Retinal pigment epithelial cell (primary cell): ENCODE results near the gene INPP4B.
"Not testable (repeated sequence)": the region's sequence is repeated elsewhere in the genome, so short reads cannot be mapped to it uniquely, and the experiment has no call there.

Experiments
- DNase-seq: peaks from one replicate; pipeline ENCODE4 v3.0.0-alpha.2; 2010; ENCODE audit warnings: low read depth
- H3K4me3 ChIP-seq: 2 replicates; pipeline ENCODE4 v1.5.1; 2011; ENCODE audit warnings: mild to moderate bottlenecking, low read length, control low read depth, moderate library complexity
- CTCF ChIP-seq: conservative IDR thresholded peaks from 2 replicates; pipeline ENCODE4 v1.5.1; 2011; ENCODE audit warnings: low read depth, low read length, control low read depth, inconsistent platforms

INPP4B gene

GRCh38 chr4:142660728-142661127, 185.4 kb downstream of the INPP4B start:
- peak; percentile 11 for TF ChIP-seq CTCF
- no peak for DNase-seq
- no peak overlapping the region for H3K4me3 ChIP-seq

- DNase-seq: no peak
- H3K4me3 ChIP-seq: no peak overlapping the region
- TF ChIP-seq CTCF: no peak
Observed at GRCh38 chr4:142656178-142656577, 189.9 kb downstream of the INPP4B start.

GRCh38 chr4:142648378-142648777, 197.7 kb downstream of the INPP4B start:
- no peak for TF ChIP-seq CTCF
- no peak for DNase-seq
- no peak overlapping the region for H3K4me3 ChIP-seq

- no peak for TF ChIP-seq CTCF
- no peak overlapping the region for H3K4me3 ChIP-seq
- DNase-seq: no peak
Observed at GRCh38 chr4:142645475-142646108, 200.5 kb downstream of the INPP4B start.

- not testable (repeated sequence) for DNase-seq, H3K4me3 ChIP-seq
Observed at GRCh38 chr4:142644628-142645027, 201.5 kb downstream of the INPP4B start.

- no peak for DNase-seq
- TF ChIP-seq CTCF: no peak
- H3K4me3 ChIP-seq: no peak overlapping the region
Observed at GRCh38 chr4:142637614-142638013, 208.5 kb downstream of the INPP4B start.

GRCh38 chr4:142631836-142632235, 214.3 kb downstream of the INPP4B start:
- TF ChIP-seq CTCF: no peak
- no peak overlapping the region for H3K4me3 ChIP-seq
- no peak for DNase-seq

- TF ChIP-seq CTCF: no peak
- DNase-seq: peak; percentile 18
- no peak overlapping the region for H3K4me3 ChIP-seq
Observed at GRCh38 chr4:142615324-142615665, 230.8 kb downstream of the INPP4B start.
